ENCODE data around the gene AGBL4. TPM values are rescaled to one million over a fixed set of nuclear protein-coding genes. Genes with fewer than 3 reads are reported as not detected.

The AGBL4 gene
- polyA plus RNA-seq, 1 donor (not counting 4 experiments of a cell fraction or from before 2014, with no cell fraction given): not detected

GRCh38 chr1:48493041-48493440 lies 1530.7 kb downstream of the AGBL4 start:
- Histone ChIP-seq H3K4me1 (ENCODE audit: control insufficient read depth, extremely low read depth, insufficient read depth, low read length) (peaks cover 11% of the 10 kb centered on the region), H3K4me2 (ENCODE audit: control insufficient read depth, extremely low read depth, insufficient read depth, low read depth, low read length) (no peak overlapping the region), H2AFZ (ENCODE audit: control insufficient read depth, low read length) (no peak overlapping the region), H3K27ac (ENCODE audit: control insufficient read depth, insufficient read depth, low read length) (no peak overlapping the region), H3K4me3 (ENCODE audit: control insufficient read depth in 2 of 3, extremely low read depth in 1 of 3, insufficient read depth in 2 of 3, low read depth in 1 of 3, low read length in 3 of 3) (no peak overlapping the region), H4K20me1 (ENCODE audit: control insufficient read depth, extremely low read depth, insufficient read depth, low read length) (no peaks in the 10 kb centered on the region), H3K9me3 (ENCODE audit: control insufficient read depth, low read depth, low read length) (no peaks in the 10 kb centered on the region), H3K36me3 (ENCODE audit: control insufficient read depth in 2 of 2, extremely low read depth in 1 of 2, insufficient read depth in 2 of 2, low read length in 2 of 2) (no peaks in the 10 kb centered on the region), H3K9me1 (ENCODE audit: control insufficient read depth, extremely low read depth, insufficient read depth, low read length) (no peaks in the 10 kb centered on the region), H3K9ac (ENCODE audit: control insufficient read depth, extremely low read depth, insufficient read depth, low read length) (no peak overlapping the region), H3K27me3 (ENCODE audit: control insufficient read depth, extremely low read depth, insufficient read depth, low read length) (no peaks in the 10 kb centered on the region), H3K79me2 (ENCODE audit: control insufficient read depth, insufficient read depth, low read length) (no peaks in the 10 kb centered on the region)
- TF ChIP-seq CTCF (optimal IDR thresholded peaks at IDR 0.05 in 1 of 3, IDR thresholded peaks at IDR 0.05 in 1 of 3, conservative IDR thresholded peaks at IDR 0.05 in 1 of 3; ENCODE audit: extremely low read depth in 1 of 3, insufficient read depth in 2 of 3, low read length in 3 of 3) (no peak), EZH2 (IDR thresholded peaks at IDR 0.05; ENCODE audit: low read length) (no peak)
- DNase-seq (ENCODE audit: low read depth, low spot score): no peak
- dilution Hi-C loops (cut with MboI; ENCODE audit: extremely low pct_ligation_motif_present, low sequenced_read_pairs): no loop called here
- FAIRE-seq: no peak

GRCh38 chr1:48492392-48492791 lies 1531.4 kb downstream of the AGBL4 start:
- dilution Hi-C loops (cut with MboI; ENCODE audit: extremely low pct_ligation_motif_present, low sequenced_read_pairs): no loop called here

More at GRCh38 chr1:48492392-48492791, 1531.4 kb downstream of the AGBL4 start:
- H3K9me1 ChIP-seq (ENCODE audit: control insufficient read depth, extremely low read depth, insufficient read depth, low read length): no peaks in the 10 kb centered on the region
- no peaks in the 10 kb centered on the region for H3K9me3 ChIP-seq (ENCODE audit: control insufficient read depth, low read depth, low read length)
- no peak overlapping the region for H3K27ac ChIP-seq (ENCODE audit: control insufficient read depth, insufficient read depth, low read length)
- H3K4me3 ChIP-seq (ENCODE audit: control insufficient read depth in 2 of 3, extremely low read depth in 1 of 3, insufficient read depth in 2 of 3, low read depth in 1 of 3, low read length in 3 of 3): no peak overlapping the region
- FAIRE-seq (no peak), DNase-seq (ENCODE audit: low read depth, low spot score) (no peak)
- H3K79me2 ChIP-seq (ENCODE audit: control insufficient read depth, insufficient read depth, low read length): no peaks in the 10 kb centered on the region
- no peak overlapping the region for H3K9ac ChIP-seq (ENCODE audit: control insufficient read depth, extremely low read depth, insufficient read depth, low read length)
- H3K4me1 ChIP-seq (ENCODE audit: control insufficient read depth, extremely low read depth, insufficient read depth, low read length): peaks cover 11% of the 10 kb centered on the region
- no peak overlapping the region for H3K4me2 ChIP-seq (ENCODE audit: control insufficient read depth, extremely low read depth, insufficient read depth, low read depth, low read length)
- H4K20me1 ChIP-seq (ENCODE audit: control insufficient read depth, extremely low read depth, insufficient read depth, low read length): no peaks in the 10 kb centered on the region
- H3K27me3 ChIP-seq (ENCODE audit: control insufficient read depth, extremely low read depth, insufficient read depth, low read length): no peaks in the 10 kb centered on the region
- H2AFZ ChIP-seq (ENCODE audit: control insufficient read depth, low read length): no peak overlapping the region
- TF ChIP-seq EZH2 (IDR thresholded peaks at IDR 0.05; ENCODE audit: low read length) (no peak), CTCF (optimal IDR thresholded peaks at IDR 0.05 in 1 of 3, IDR thresholded peaks at IDR 0.05 in 1 of 3, conservative IDR thresholded peaks at IDR 0.05 in 1 of 3; ENCODE audit: extremely low read depth in 1 of 3, insufficient read depth in 2 of 3, low read length in 3 of 3) (no peak)
- no peaks in the 10 kb centered on the region for H3K36me3 ChIP-seq (ENCODE audit: control insufficient read depth in 2 of 2, extremely low read depth in 1 of 2, insufficient read depth in 2 of 2, low read length in 2 of 2)

All from keratinocyte (primary cell).